GM18505 (cell line): Measurements from ENCODE around the gene ZNF385B.
A peak's percentile ranks its signal among the peaks of the same experiment; 100 is the strongest.
"Not testable (repeated sequence)": the region's sequence is repeated elsewhere in the genome, so short reads cannot be mapped to it uniquely, and the experiment has no call there.

ENCODE experiments used
- ATAC-seq: cut with Tn5 transposase; IDR thresholded peaks from one replicate; pipeline ENCODE4 v1.9.1; 2021; ENCODE audit not compliant: unreplicated experiment
- POLR2A ChIP-seq: IDR thresholded peaks from 4 replicates; pipeline ENCODE4 v1.6.1; 2011; ENCODE audit warnings: borderline replicate concordance; ENCODE audit not compliant: insufficient read depth, insufficient read length; ENCODE audit errors: extremely low read depth

Gene ZNF385B

GRCh38 chr2:179861416-179862067 is at the start of gene ZNF385B:
Gene ZNF385B (minus strand): TSS chr2:179861612.
- peak; percentile 37 for ATAC-seq
- TF ChIP-seq POLR2A: no peak

DNA sequence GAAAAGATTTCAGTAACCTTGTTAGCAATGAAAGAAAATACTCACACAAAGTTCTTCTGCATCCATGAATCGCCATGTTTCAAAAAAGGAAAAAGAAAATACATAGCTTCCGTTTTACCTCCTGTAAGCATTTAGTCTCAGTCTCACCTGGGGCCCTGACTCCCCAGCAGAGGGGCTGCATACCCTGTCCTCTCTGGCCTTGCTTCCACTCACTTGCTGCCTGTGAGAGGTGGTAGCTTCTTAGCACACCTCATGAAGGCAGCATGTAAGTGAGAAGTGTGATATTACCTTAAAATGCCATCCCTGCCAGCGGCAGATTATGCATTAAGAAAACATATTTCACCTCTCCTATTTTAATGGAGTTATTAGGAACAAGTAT is 49.3 kb upstream of the ZNF385B start:
- ATAC-seq: no peak
- TF ChIP-seq POLR2A: no peak

- TF ChIP-seq POLR2A: no peak
- no peak for ATAC-seq
Observed at GRCh38 chr2:179909845-179910734, 48.7 kb upstream of the ZNF385B start.

- ATAC-seq: no peak
- TF ChIP-seq POLR2A: no peak
Observed at GRCh38 chr2:179900655-179901054, 39.2 kb upstream of the ZNF385B start.

DNA sequence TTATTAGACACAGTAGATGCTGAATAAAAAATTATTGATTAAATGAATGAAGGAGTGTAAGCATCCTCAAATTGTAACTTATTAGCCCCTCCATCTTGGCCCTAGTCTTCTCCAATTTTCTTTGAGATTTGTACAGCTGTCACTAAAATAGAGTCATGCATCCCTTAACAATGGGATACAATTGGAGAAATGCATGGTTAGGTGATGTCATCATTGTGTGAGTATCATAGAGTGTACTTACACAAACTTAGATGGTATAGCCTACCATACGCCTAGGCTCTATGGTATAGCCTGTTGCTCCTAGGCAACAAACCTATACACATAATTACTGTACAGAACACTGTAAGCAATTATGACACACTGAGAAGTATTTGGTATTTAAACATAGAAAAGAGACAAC is 38.3 kb upstream of the ZNF385B start:
- no peak for TF ChIP-seq POLR2A
- ATAC-seq: no peak

DNA sequence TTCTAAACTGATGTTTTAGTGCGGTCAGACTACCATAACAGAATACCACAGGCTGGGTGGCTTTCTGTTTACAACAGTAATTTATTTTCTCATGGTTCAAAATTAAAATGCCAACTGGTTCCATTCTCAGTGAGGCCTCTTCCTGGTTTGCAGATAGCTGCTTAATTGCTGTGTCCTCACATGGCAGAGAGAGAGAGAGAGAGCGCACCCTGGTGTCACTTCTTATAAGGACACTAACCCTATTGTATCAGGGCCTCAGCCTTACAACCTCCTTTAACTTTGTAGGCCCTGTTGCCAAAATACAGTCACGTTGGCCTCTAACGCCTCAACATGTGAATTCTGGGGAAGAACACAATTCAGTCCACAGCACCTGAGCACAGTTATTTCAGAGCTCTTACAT is 37.5 kb upstream of the ZNF385B start:
- peak; percentile 81 for ATAC-seq
- TF ChIP-seq POLR2A: no peak

DNA sequence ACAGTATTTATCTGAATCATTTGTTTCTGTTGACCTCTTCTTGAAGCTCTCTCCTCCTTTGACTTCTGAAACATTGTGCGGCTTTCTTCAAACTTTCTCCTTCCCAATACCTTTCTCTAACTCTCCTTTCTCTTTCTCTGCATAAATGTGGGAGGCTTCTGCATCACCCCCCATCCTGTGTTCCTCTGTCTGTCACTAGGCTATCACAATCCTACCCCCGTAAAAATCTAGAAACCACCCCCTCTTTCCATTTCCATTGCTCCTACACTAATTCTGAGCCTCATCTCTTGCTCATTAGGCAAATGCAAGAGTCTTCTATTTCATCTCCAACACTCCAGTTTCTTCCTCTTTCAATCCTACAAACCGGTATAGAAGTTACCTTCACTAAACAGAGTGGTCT is 32.2 kb upstream of the ZNF385B start:
- no peak for ATAC-seq
- TF ChIP-seq POLR2A: no peak

GRCh38 chr2:179891237-179891636 is 29.8 kb upstream of the ZNF385B start:
- no peak for ATAC-seq
- TF ChIP-seq POLR2A: no peak

GRCh38 chr2:179890666-179891065 is 29.3 kb upstream of the ZNF385B start:
- TF ChIP-seq POLR2A: no peak
- no peak for ATAC-seq

GRCh38 chr2:179888642-179889041 is 27.2 kb upstream of the ZNF385B start:
- ATAC-seq: not testable (repeated sequence)

- ATAC-seq: no peak
- no peak for TF ChIP-seq POLR2A
Observed at GRCh38 chr2:179884193-179884592, 22.8 kb upstream of the ZNF385B start.

GRCh38 chr2:179882851-179883806 is 21.7 kb upstream of the ZNF385B start:
- ATAC-seq: no peak
- TF ChIP-seq POLR2A: no peak

- no peak for TF ChIP-seq POLR2A
- no peak for ATAC-seq
Observed at GRCh38 chr2:179877601-179878364, 16.4 kb upstream of the ZNF385B start.

DNA sequence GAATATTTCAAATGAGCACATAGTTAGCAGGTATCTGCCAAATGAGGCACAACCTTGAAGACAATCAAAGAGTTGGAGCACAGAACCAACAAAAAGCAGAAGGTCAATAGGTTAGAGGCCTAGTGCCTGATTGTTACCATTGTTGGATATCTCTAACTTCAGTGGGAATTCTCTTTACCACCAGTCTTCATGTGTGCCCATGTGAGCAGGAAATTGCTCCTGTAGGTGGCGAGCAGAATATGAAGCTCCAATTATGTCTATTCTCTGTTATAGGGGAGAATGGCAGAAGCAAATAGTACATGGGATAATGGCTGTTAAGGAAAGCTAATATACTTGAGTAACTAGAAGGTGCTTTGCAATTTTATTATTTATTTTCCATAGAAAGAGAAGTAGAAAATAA is 14.9 kb upstream of the ZNF385B start:
- ATAC-seq: no peak
- TF ChIP-seq POLR2A: no peak
